ENCODE results near the gene MOB1B.

GRCh38 chr4:71029504-71029903, 127.3 kb downstream of the MOB1B start:
- TF ChIP-seq, protein P1, sequence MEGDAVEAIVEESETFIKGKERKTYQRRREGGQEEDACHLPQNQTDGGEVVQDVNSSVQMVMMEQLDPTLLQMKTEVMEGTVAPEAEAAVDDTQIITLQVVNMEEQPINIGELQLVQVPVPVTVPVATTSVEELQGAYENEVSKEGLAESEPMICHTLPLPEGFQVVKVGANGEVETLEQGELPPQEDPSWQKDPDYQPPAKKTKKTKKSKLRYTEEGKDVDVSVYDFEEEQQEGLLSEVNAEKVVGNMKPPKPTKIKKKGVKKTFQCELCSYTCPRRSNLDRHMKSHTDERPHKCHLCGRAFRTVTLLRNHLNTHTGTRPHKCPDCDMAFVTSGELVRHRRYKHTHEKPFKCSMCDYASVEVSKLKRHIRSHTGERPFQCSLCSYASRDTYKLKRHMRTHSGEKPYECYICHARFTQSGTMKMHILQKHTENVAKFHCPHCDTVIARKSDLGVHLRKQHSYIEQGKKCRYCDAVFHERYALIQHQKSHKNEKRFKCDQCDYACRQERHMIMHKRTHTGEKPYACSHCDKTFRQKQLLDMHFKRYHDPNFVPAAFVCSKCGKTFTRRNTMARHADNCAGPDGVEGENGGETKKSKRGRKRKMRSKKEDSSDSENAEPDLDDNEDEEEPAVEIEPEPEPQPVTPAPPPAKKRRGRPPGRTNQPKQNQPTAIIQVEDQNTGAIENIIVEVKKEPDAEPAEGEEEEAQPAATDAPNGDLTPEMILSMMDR (conservative IDR thresholded peaks at IDR 0.05), result no peak
- TF ChIP-seq EZH2 (IDR thresholded peaks at IDR 0.05; ENCODE audit: low read depth), result no peak
